HG03280 (cell line): ENCODE data around the gene RFX4.

Experiments
- ATAC-seq: cut with Tn5 transposase; IDR thresholded peaks from one replicate; pipeline ENCODE4 v1.9.1; 2021; ENCODE audit warnings: mild to moderate bottlenecking, moderate library complexity; ENCODE audit not compliant: unreplicated experiment

The RFX4 gene

GRCh38 chr12:106758349-106759110, 175.7 kb downstream of the RFX4 start:
- no peak for ATAC-seq

- ATAC-seq, result no peak
Observed at GRCh38 chr12:106759526-106760183, 176.9 kb downstream of the RFX4 start.

- ATAC-seq, result peak; percentile 99
Observed at GRCh38 chr12:106760184-106760531, 177.4 kb downstream of the RFX4 start.

- no peak for ATAC-seq
Observed at GRCh38 chr12:106764220-106764619, 181.4 kb downstream of the RFX4 start.

- no peak for ATAC-seq
Observed at GRCh38 chr12:106764738-106765137, 181.9 kb downstream of the RFX4 start.

GRCh38 chr12:106766393-106766826, 183.6 kb downstream of the RFX4 start:
- ATAC-seq, result no peak

- no peak for ATAC-seq
Observed at GRCh38 chr12:106767206-106767605, 184.4 kb downstream of the RFX4 start.

- ATAC-seq, result no peak
Observed at GRCh38 chr12:106767954-106768822, 185.4 kb downstream of the RFX4 start.

GRCh38 chr12:106769078-106769477, 186.3 kb downstream of the RFX4 start:
- no peak for ATAC-seq

GRCh38 chr12:106769546-106769945, 186.7 kb downstream of the RFX4 start:
- ATAC-seq, result no peak

GRCh38 chr12:106771425-106771824, 188.6 kb downstream of the RFX4 start:
- ATAC-seq, result no peak

GRCh38 chr12:106773286-106774004, 190.6 kb downstream of the RFX4 start:
- ATAC-seq, result no peak

- peak; percentile 81 for ATAC-seq
Observed at GRCh38 chr12:106774005-106774807, 191.4 kb downstream of the RFX4 start, which contains the start of gene RIC8B. TSS of gene RIC8B (plus strand) at chr12:106774682. CDS start at chr12:106774746, 64 bp downstream.

GRCh38 chr12:106774808-106775524, 192.2 kb downstream of the RFX4 start:
- peak; percentile 12 for ATAC-seq

GRCh38 chr12:106776897-106777296, 194.1 kb downstream of the RFX4 start:
- ATAC-seq, result no peak

- no peak for ATAC-seq
Observed at GRCh38 chr12:106780010-106780631, 197.3 kb downstream of the RFX4 start.

- no peak for ATAC-seq
Observed at GRCh38 chr12:106782619-106783018, 199.8 kb downstream of the RFX4 start.

- no peak for ATAC-seq
Observed at GRCh38 chr12:106783515-106783914, 200.7 kb downstream of the RFX4 start.

GRCh38 chr12:106790020-106790419, 207.2 kb downstream of the RFX4 start:
- ATAC-seq, result no peak
